NCI-H2081 (cell line): Measurements from ENCODE around the gene PDE9A.
A peak's percentile ranks its signal among the peaks of the same experiment; 100 is the strongest.

Experiments
- DNase-seq, 2 experiments: peaks; one replicate each; lab custom pipeline; 2025; lab: John Stamatoyannopoulos, UW

Gene PDE9A

DNA sequence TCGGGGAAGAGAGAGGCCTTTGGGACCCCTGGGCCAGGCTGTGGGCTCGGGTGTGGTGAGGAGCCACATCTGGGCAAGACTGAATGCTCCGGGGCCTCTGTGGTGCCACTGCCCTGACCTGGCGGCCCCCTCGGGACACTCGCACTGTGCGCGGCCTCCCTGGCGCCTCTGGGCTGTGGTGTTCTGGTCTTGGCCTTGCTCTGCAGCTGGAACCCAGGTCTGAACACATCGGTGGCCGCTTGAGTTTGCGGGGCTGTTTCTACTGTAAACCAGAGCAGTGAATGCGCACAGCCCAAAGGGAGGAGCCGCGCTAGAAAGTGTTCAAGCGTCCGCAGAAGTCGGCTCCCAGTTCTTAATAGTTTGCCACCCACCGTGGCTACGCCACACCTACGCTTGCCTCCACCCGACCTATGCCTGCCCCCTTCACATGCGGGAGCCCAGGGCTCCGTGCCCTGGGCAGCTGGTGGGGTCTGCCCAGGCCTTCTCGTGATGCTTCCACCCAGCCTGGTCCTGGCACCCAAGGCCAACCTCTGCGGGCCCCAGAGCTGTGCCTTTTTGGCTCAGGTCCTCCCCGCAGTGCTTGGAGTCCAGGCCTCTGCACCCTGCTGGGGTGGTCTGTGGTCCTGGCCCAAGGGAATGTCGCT, 4.4 kb downstream of the PDE9A start:
- DNase-seq: no peak

DNA sequence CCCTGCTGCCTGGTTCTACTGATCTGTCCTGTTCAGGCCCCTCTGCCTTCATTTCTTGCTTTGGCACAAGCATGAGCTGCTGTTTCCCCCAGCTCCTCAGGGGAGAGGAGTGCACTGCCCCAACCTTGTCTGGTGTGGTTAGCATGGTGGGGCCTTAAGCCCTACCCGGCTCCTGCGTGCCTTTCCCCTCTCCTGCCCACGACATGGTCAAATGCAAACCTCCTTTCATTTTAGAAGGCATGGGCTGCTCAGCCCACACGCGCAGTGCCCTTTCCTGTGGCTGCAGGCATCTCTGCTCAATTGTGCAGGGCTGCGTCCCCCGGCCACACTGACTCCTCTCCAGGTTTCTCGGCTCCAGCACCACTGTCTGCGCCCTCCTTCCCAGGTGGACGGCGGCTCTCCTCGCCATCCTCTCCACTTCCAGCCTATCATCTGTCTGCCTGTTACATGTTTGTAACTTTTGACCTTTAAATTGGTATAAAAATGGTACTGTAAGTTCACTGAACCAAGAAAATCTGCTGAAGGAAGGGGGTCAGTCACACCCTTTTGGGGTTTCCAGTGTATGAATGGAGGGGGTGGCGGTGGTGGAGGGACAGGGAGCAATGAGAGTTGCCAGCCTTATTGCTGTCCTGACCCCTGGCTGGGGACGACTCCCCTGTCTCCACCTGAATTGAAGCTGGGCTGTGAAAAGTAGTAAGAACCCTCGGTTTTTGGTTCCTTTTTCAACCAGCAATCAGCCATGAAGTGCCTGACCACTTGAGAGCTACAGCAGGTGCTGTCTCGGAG, 5.1 kb downstream of the PDE9A start:
- DNase-seq: no peak

- no peak for DNase-seq
Measured at GRCh38 chr21:42659416-42660117, 6.1 kb downstream of the PDE9A start.

- DNase-seq: no peak
Measured at GRCh38 chr21:42660118-42660470, 6.7 kb downstream of the PDE9A start.

GRCh38 chr21:42661688-42662429, 8.4 kb downstream of the PDE9A start:
- no peak for DNase-seq

- DNase-seq: no peak
Measured at GRCh38 chr21:42662430-42663199, 9.2 kb downstream of the PDE9A start.

- no peak for DNase-seq
Measured at GRCh38 chr21:42663200-42663750, 9.9 kb downstream of the PDE9A start.

GRCh38 chr21:42663860-42664535, 10.6 kb downstream of the PDE9A start:
- DNase-seq: no peak

DNA sequence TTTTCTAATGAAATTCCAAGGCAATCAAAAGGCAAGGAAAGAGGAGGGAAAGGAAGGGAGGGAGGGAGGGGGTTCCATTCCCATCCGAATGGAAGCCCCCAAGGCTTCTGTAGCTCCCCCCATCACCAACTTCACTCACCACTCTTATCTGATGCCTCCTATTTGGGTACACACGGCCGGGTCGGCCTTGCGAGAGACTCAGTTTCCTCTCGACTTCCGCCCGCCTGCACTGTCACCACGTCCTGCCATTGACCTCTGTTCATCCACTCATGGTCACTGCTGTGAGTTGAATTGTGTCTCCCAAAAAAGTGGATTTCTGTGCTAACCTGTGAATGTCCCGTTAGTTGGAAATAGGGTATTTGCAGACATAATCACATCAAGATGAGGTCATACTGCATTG, 11.2 kb downstream of the PDE9A start:
- no peak for DNase-seq

GRCh38 chr21:42665026-42665425, 11.6 kb downstream of the PDE9A start:
- no peak for DNase-seq

GRCh38 chr21:42665484-42665883, 12.1 kb downstream of the PDE9A start:
- DNase-seq: no peak

DNA sequence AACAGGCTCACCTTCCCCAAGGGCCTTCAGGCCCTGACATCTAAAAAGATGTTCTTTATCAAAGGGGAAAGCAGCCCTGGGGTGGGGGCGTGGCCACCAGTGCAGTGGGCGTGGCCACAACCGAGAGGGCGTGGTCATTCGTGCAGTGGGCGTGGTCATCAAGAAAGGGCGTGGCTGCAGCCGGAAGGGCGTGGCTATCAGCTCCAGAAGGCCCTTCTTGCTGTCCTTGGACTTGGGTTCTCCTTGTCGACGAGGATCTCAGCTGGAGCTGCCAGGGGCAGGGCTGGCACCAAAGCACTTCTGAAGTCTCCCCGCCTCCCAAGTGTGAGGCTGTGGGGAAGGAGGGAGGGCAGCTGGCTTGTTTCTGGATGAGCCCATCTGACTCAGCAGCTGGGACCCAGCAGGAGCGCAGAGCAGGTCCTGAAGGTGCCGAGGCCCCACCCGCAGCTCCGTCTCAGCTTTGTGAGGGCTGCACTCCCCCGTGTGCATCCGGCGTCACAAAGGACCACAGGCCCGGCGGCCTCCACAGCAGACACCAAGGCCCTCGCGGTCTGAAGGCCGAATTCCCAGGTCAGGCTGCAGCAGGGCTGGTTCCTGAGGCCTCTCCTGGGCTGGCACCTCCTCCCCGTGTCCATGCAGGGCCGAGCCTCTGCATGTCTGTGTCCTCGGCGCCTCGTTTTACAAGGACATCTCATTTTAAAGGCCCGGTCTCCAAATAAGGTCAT, 12.8 kb downstream of the PDE9A start:
- DNase-seq: no peak

DNA sequence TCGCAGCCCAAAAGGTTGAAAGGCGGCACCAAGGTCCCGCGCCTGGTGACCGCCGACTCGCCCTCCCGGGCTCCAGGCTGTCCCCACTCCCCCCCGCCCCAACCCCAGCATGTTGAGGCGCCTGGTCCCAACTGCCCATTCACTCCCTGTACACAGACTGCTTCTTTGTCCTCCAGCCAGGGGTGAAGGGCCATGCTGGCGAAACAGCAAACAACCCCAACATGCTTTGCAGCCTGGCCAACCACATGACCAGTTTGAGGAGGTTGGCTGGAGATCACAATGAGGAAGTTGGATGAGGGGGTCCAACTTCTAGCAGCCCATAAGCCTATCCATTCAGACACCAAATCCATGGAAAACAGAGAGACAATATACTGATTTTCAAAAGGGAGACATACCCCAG, 13.5 kb downstream of the PDE9A start:
- DNase-seq: no peak

- DNase-seq: no peak
Measured at GRCh38 chr21:42668298-42668992, 15.0 kb downstream of the PDE9A start.

DNA sequence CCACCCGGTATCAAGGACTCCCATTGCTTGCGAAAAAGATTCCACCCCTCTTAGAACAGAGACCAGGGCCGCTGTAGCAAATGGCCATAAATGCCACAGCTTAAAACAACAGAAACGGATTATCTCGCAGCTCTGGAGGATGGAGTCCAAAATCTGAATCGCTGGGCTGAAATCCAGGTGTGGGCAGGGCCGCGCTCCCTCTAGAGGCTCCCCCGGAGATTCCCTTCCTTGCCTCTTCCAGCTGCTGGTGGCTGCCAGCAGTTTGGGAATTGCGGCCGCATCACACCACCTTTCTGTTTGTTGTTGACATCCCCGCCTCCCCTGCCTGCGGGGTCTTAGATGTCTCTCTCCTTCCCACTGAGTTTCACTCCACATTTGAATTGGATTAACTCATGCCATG, 15.6 kb downstream of the PDE9A start:
- peak in 1 of 2 experiments; percentile 2 for DNase-seq

DNA sequence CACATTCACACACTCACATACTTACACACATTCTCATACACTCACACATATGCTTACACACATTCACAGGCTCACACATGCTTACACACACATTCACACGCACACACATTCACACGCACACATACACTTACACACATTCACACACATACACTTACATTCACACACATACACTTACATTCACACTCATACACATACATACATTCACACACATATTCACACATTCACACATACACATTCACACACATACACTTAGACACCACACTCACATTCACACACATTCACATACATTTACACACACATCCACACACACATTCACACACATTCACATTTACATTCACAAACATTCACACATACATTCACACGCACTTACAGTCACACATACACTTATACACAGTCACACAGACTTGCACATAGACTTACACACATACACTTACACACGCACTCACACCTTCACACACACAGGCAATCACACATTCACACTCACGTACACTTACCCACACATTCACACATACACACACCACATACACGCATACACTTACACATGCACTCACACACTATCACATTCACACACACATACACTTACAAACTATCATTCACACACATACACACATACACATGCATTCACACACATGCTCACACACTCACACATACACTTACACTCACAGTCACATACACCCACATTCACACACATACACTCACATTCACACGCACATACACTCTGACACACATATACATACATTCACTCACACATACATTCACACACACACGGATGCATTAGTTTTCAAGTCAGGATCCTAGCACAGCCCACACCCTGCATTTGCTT, 16.8 kb downstream of the PDE9A start:
- no peak for DNase-seq

DNA sequence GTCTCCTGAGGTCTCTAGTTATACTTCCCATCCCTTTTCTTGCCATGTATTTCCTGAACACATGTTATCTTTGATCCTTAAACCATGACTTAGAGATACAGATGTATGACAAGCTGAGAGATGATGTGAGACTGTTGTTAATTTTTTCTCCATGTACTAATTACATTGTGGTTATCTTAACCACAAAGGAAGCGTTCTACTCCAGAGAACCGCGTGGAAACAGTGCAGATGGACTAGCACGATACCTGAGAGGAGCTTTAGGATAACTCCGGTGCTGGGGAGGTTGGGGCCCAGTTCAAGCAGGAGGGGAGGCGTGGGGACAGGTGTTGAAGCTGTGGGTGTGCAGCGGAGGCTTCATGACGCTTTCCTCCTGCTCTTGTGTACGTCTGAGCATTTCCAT, 17.5 kb downstream of the PDE9A start:
- peak in 1 of 2 experiments; percentile 29 for DNase-seq

DNA sequence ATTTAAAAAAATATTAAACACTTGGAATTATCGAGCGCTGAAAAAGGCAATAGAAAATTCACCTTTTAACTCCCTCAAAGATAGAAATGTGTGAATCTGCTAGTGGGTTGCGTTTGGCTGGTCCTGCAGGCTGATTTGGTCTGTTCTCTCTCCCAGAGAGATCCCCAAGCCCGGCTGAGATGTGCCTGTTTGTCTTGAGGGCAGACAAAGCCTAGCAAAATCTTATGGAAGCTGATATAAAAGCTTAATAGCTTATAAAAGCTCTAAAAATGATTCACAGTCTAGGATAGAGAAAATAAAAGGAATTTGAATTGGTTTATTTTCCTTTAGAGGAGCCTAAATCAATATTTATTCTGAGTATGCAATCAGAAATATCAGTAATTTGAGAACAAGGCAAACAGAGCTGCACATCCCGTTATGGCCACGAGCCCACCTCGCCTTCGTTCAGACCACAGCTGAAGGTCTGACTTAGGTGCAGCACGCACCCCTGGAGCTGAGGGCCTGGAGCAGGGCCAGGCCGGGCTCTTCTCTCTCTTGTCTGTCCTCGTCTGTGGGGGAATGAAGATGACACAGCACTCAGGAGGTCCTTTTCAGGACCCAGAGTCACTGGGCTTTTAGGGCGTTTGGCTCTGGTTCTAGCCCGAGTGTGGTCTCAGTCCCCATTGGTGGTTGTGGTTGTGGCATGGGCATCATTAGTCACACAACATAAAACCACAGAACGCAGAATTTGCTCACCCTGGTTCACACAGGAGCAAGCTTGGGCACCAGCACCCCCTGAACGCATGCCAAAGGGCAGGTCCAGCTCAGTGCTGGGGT, 18.6 kb downstream of the PDE9A start:
- peak; percentile 20 to 67 for DNase-seq
